Rectal smooth muscle tissue (tissue), 1 donor: ENCODE data around the gene ZNF488.

ENCODE experiments used
- H3K27ac ChIP-seq: one replicate; pipeline ENCODE4 v1.7.0; 2013; ENCODE audit warnings: low read depth, low read length, inconsistent platforms
- H3K27me3 ChIP-seq: one replicate; pipeline ENCODE4 v1.7.0; 2013; ENCODE audit warnings: low read length; ENCODE audit not compliant: control insufficient read depth, insufficient read depth
- H3K36me3 ChIP-seq: one replicate; pipeline ENCODE4 v1.7.0; 2013; ENCODE audit warnings: low read length; ENCODE audit not compliant: control insufficient read depth, insufficient read depth
- H3K4me1 ChIP-seq: one replicate; pipeline ENCODE4 v1.7.0; 2013; ENCODE audit warnings: low read length; ENCODE audit not compliant: control insufficient read depth, insufficient read depth
- H3K4me3 ChIP-seq: one replicate; pipeline ENCODE4 v1.7.0; 2013; ENCODE audit warnings: low read length
- H3K9ac ChIP-seq: one replicate; pipeline ENCODE4 v1.7.0; 2013; ENCODE audit warnings: low read length

ZNF488 gene

GRCh38 chr10:47346581-47347302, 37.4 kb downstream of the ZNF488 start:
- Histone ChIP-seq H3K36me3 (no peaks in the 10 kb centered on the region), H3K27ac (no peak overlapping the region), H3K4me1 (no peaks in the 10 kb centered on the region), H3K4me3 (no peak overlapping the region), H3K27me3 (no peaks in the 10 kb centered on the region), H3K9ac (no peak overlapping the region)

- H3K27ac ChIP-seq = no peak overlapping the region
- no peak overlapping the region for H3K9ac ChIP-seq
- no peak overlapping the region for H3K4me3 ChIP-seq
- H3K27me3 ChIP-seq = no peaks in the 10 kb centered on the region
- H3K36me3 ChIP-seq = no peaks in the 10 kb centered on the region
- H3K4me1 ChIP-seq = no peaks in the 10 kb centered on the region
These were observed 38.9 kb downstream of the ZNF488 start for GRCh38 chr10:47344996-47345870.

GRCh38 chr10:47340608-47341170, 43.4 kb downstream of the ZNF488 start:
- no peak overlapping the region for H3K4me3 ChIP-seq
- no peak overlapping the region for H3K9ac ChIP-seq
- H3K27ac ChIP-seq = no peak overlapping the region
- H3K27me3 ChIP-seq = no peaks in the 10 kb centered on the region
- no peaks in the 10 kb centered on the region for H3K36me3 ChIP-seq
- H3K4me1 ChIP-seq = no peaks in the 10 kb centered on the region

GRCh38 chr10:47339759-47340607, 44.1 kb downstream of the ZNF488 start:
- no peaks in the 10 kb centered on the region for H3K27me3 ChIP-seq
- H3K9ac ChIP-seq = no peak overlapping the region

GRCh38 chr10:47339186-47339735, 44.8 kb downstream of the ZNF488 start:
- Histone ChIP-seq H3K4me1 (no peaks in the 10 kb centered on the region), H3K36me3 (no peaks in the 10 kb centered on the region), H3K27me3 (no peaks in the 10 kb centered on the region), H3K4me3 (no peak overlapping the region), H3K9ac (no peak overlapping the region), H3K27ac (no peak overlapping the region)

More at GRCh38 chr10:47339759-47340607, 44.1 kb downstream of the ZNF488 start:
- no peaks in the 10 kb centered on the region for H3K36me3 ChIP-seq
- H3K4me3 ChIP-seq = no peak overlapping the region
- no peak overlapping the region for H3K27ac ChIP-seq
- no peaks in the 10 kb centered on the region for H3K4me1 ChIP-seq

- Histone ChIP-seq H3K27ac (no peak overlapping the region), H3K4me3 (no peak overlapping the region), H3K9ac (no peak overlapping the region), H3K36me3 (no peaks in the 10 kb centered on the region), H3K27me3 (no peaks in the 10 kb centered on the region), H3K4me1 (no peaks in the 10 kb centered on the region)
These were observed 46.8 kb downstream of the ZNF488 start for GRCh38 chr10:47337310-47337709.

- H3K27me3 ChIP-seq = no peaks in the 10 kb centered on the region
- no peaks in the 10 kb centered on the region for H3K4me1 ChIP-seq
- H3K4me3 ChIP-seq = no peak overlapping the region
- no peaks in the 10 kb centered on the region for H3K36me3 ChIP-seq
- no peak overlapping the region for H3K9ac ChIP-seq
- no peak overlapping the region for H3K27ac ChIP-seq
These were observed 47.5 kb downstream of the ZNF488 start for GRCh38 chr10:47336387-47337134.

- Histone ChIP-seq H3K4me1 (no peaks in the 10 kb centered on the region), H3K9ac (no peak overlapping the region), H3K4me3 (no peak overlapping the region), H3K36me3 (no peaks in the 10 kb centered on the region), H3K27me3 (no peaks in the 10 kb centered on the region), H3K27ac (no peak overlapping the region)
These were observed 48.2 kb downstream of the ZNF488 start for GRCh38 chr10:47335906-47336305.

- Histone ChIP-seq H3K27me3 (no peaks in the 10 kb centered on the region), H3K36me3 (no peaks in the 10 kb centered on the region), H3K27ac (no peak overlapping the region), H3K4me1 (no peaks in the 10 kb centered on the region), H3K9ac (no peak overlapping the region), H3K4me3 (no peak overlapping the region)
These were observed 49.4 kb downstream of the ZNF488 start for GRCh38 chr10:47334466-47335295.

- H3K4me1 ChIP-seq = no peaks in the 10 kb centered on the region
- H3K4me3 ChIP-seq = no peak overlapping the region
- no peak overlapping the region for H3K9ac ChIP-seq
- no peak overlapping the region for H3K27ac ChIP-seq
- no peaks in the 10 kb centered on the region for H3K27me3 ChIP-seq
- no peaks in the 10 kb centered on the region for H3K36me3 ChIP-seq
These were observed 50.6 kb downstream of the ZNF488 start for GRCh38 chr10:47333532-47333931.

GRCh38 chr10:47332946-47333345, 51.1 kb downstream of the ZNF488 start:
- Histone ChIP-seq H3K9ac (no peak overlapping the region), H3K4me1 (no peaks in the 10 kb centered on the region), H3K27ac (no peak overlapping the region), H3K27me3 (no peaks in the 10 kb centered on the region), H3K4me3 (no peak overlapping the region), H3K36me3 (no peaks in the 10 kb centered on the region)
